ENCODE measurements around the gene ZNF518A.

Gene ZNF518A

GRCh38 chr10:96112531-96112930, 17.6 kb upstream of the ZNF518A start:
- no peak overlapping the region for H3K27ac ChIP-seq (ENCODE audit: low read depth, low read length)
- no peaks in the 10 kb centered on the region for H3K36me3 ChIP-seq (ENCODE audit: insufficient read depth, low read length)
- no peak overlapping the region for H3K9ac ChIP-seq (ENCODE audit: low read length)
- no peak overlapping the region for H3K4me3 ChIP-seq (ENCODE audit: low read depth in 1 of 2, low read length in 2 of 2)
- H3K9me3 ChIP-seq (ENCODE audit: low read length) = peaks cover 8% of the 10 kb centered on the region
- H3K4me1 ChIP-seq (ENCODE audit: insufficient read depth, low read length) = no peaks in the 10 kb centered on the region
- H3K27me3 ChIP-seq (ENCODE audit: control insufficient read depth in 1 of 2, insufficient read depth in 2 of 2, low read length in 2 of 2) = peaks cover 0 to 11% of the 10 kb centered on the region in 2 donors

GRCh38 chr10:96118604-96119450, 11.3 kb upstream of the ZNF518A start:
- no peaks in the 10 kb centered on the region for H3K9me3 ChIP-seq (ENCODE audit: low read length)
- H3K36me3 ChIP-seq (ENCODE audit: insufficient read depth, low read length) = no peaks in the 10 kb centered on the region
- no peak overlapping the region for H3K9ac ChIP-seq (ENCODE audit: low read length)
- H3K4me1 ChIP-seq (ENCODE audit: insufficient read depth, low read length) = no peaks in the 10 kb centered on the region
- H3K4me3 ChIP-seq (ENCODE audit: low read depth in 1 of 2, low read length in 2 of 2) = no peak overlapping the region
- H3K27me3 ChIP-seq (ENCODE audit: control insufficient read depth in 1 of 2, insufficient read depth in 2 of 2, low read length in 2 of 2) = peaks cover 0 to 10% of the 10 kb centered on the region in 2 donors
- H3K27ac ChIP-seq (ENCODE audit: low read depth, low read length) = no peak overlapping the region

GRCh38 chr10:96122824-96123223, 7.3 kb upstream of the ZNF518A start:
- Histone ChIP-seq H3K27ac (ENCODE audit: low read depth, low read length) (no peak overlapping the region), H3K9ac (ENCODE audit: low read length) (no peak overlapping the region), H3K4me1 (ENCODE audit: insufficient read depth, low read length) (no peaks in the 10 kb centered on the region), H3K9me3 (ENCODE audit: low read length) (peaks cover 1% of the 10 kb centered on the region), H3K27me3 (ENCODE audit: control insufficient read depth in 1 of 2, insufficient read depth in 2 of 2, low read length in 2 of 2) (peaks cover 0 to 28% of the 10 kb centered on the region in 2 donors), H3K36me3 (ENCODE audit: insufficient read depth, low read length) (no peaks in the 10 kb centered on the region), H3K4me3 (ENCODE audit: low read depth in 1 of 2, low read length in 2 of 2) (no peak overlapping the region)

- Histone ChIP-seq H3K27me3 (ENCODE audit: control insufficient read depth in 1 of 2, insufficient read depth in 2 of 2, low read length in 2 of 2) (peaks cover 0 to 28% of the 10 kb centered on the region in 2 donors), H3K36me3 (ENCODE audit: insufficient read depth, low read length) (no peaks in the 10 kb centered on the region), H3K9me3 (ENCODE audit: low read length) (peaks cover 5% of the 10 kb centered on the region), H3K4me1 (ENCODE audit: insufficient read depth, low read length) (peaks cover 3% of the 10 kb centered on the region), H3K9ac (ENCODE audit: low read length) (no peak overlapping the region), H3K4me3 (ENCODE audit: low read depth in 1 of 2, low read length in 2 of 2) (no peak overlapping the region), H3K27ac (ENCODE audit: low read depth, low read length) (no peak overlapping the region)
These were observed 5.6 kb upstream of the ZNF518A start for GRCh38 chr10:96124230-96125141.

GRCh38 chr10:96125142-96125515, 5.0 kb upstream of the ZNF518A start:
- no peak overlapping the region for H3K4me3 ChIP-seq (ENCODE audit: low read depth in 1 of 2, low read length in 2 of 2)
- H3K9me3 ChIP-seq (ENCODE audit: low read length) = peaks cover 5% of the 10 kb centered on the region
- no peak overlapping the region for H3K27ac ChIP-seq (ENCODE audit: low read depth, low read length)
- peaks cover 0 to 28% of the 10 kb centered on the region in 2 donors for H3K27me3 ChIP-seq (ENCODE audit: control insufficient read depth in 1 of 2, insufficient read depth in 2 of 2, low read length in 2 of 2)
- H3K36me3 ChIP-seq (ENCODE audit: insufficient read depth, low read length) = no peaks in the 10 kb centered on the region
- H3K4me1 ChIP-seq (ENCODE audit: insufficient read depth, low read length) = peaks cover 5% of the 10 kb centered on the region
- H3K9ac ChIP-seq (ENCODE audit: low read length) = no peak overlapping the region

DNA sequence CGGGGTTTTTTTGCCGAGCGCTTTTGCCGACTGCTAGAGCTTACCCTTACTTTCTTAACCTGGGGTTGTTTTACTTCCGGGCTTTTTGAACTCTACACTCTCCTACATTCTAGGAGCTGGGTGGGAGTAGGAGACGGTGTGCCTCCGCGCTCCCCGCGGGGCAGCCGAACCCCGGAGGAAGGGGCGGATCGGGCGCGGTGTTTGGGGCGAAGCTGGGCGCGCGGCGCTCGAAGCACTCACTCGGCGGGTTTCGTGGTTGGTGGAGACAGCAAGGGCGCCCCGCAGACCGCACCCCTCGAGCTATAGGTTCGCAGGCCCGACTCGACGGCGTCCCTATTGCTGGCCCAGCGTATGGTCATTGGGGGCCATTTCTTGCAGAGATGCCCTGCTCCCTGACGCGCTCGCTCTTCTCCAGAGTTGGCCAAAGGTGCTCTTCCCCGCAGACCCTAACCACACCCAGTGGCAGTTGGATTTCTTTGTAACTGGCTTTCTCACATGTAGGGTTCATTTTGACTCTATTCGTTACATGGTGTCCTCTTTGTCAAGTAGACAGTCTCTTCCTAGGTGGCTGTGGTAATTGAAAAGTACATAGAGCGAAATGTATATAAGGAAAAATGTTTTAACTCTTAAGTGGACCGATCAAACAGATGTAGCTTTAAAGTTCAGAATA, 364 bp downstream of the ZNF518A start:
- H3K36me3 ChIP-seq (ENCODE audit: insufficient read depth, low read length) = peaks cover 21% of the 10 kb centered on the region

GRCh38 chr10:96131621-96132020, 1.5 kb downstream of the ZNF518A start:
- no peak overlapping the region for H3K9ac ChIP-seq (ENCODE audit: low read length)
- H3K9me3 ChIP-seq (ENCODE audit: low read length) = peaks cover 5% of the 10 kb centered on the region
- peaks cover 0 to 10% of the 10 kb centered on the region in 2 donors for H3K27me3 ChIP-seq (ENCODE audit: control insufficient read depth in 1 of 2, insufficient read depth in 2 of 2, low read length in 2 of 2)
- H3K27ac ChIP-seq (ENCODE audit: low read depth, low read length) = no peak overlapping the region
- H3K4me3 ChIP-seq (ENCODE audit: low read depth in 1 of 2, low read length in 2 of 2) = peak overlapping the region in 1 of 2 donors; percentile 94
- H3K4me1 ChIP-seq (ENCODE audit: insufficient read depth, low read length) = peaks cover 13% of the 10 kb centered on the region
- H3K36me3 ChIP-seq (ENCODE audit: insufficient read depth, low read length) = peaks cover 28% of the 10 kb centered on the region

More for the DNA sequence above, 364 bp downstream of the ZNF518A start:
- H3K4me3 ChIP-seq (ENCODE audit: low read depth in 1 of 2, low read length in 2 of 2) = peak overlapping the region; percentile 63 to 94
- peaks cover 5% of the 10 kb centered on the region for H3K9me3 ChIP-seq (ENCODE audit: low read length)
- peak overlapping the region; percentile 64 for H3K9ac ChIP-seq (ENCODE audit: low read length)
- H3K27me3 ChIP-seq (ENCODE audit: control insufficient read depth in 1 of 2, insufficient read depth in 2 of 2, low read length in 2 of 2) = peaks cover 0 to 15% of the 10 kb centered on the region in 2 donors
- peaks cover 13% of the 10 kb centered on the region for H3K4me1 ChIP-seq (ENCODE audit: insufficient read depth, low read length)
- H3K27ac ChIP-seq (ENCODE audit: low read depth, low read length) = peak overlapping the region; percentile 74

GRCh38 chr10:96133135-96133534, 3.0 kb downstream of the ZNF518A start:
- H3K4me1 ChIP-seq (ENCODE audit: insufficient read depth, low read length) = peaks cover 13% of the 10 kb centered on the region
- H3K9me3 ChIP-seq (ENCODE audit: low read length) = peaks cover 1% of the 10 kb centered on the region
- no peaks in the 10 kb centered on the region for H3K27me3 ChIP-seq (ENCODE audit: control insufficient read depth in 1 of 2, insufficient read depth in 2 of 2, low read length in 2 of 2)
- no peak overlapping the region for H3K9ac ChIP-seq (ENCODE audit: low read length)
- peaks cover 32% of the 10 kb centered on the region for H3K36me3 ChIP-seq (ENCODE audit: insufficient read depth, low read length)
- H3K4me3 ChIP-seq (ENCODE audit: low read depth in 1 of 2, low read length in 2 of 2) = no peak overlapping the region
- no peak overlapping the region for H3K27ac ChIP-seq (ENCODE audit: low read depth, low read length)

DNA sequence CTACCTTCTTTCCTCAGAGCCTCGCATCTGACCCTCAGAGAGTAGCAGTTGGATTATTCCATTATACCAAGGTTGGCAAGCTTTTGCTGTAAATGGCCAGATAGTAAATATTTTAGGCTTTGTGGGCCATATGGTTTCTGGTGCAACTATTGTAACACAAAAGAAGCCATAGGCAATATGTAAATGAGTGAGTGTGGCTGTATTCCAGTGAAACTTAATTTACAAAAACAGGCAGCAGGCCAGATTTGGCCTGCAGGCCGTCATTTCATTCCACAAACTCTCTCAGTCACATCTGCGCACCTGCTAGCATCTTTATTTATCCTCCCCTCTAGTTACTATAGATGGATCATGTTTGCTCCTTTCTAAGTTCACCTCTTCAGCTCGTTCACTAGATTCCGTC, 6.7 kb downstream of the ZNF518A start:
- H3K27ac ChIP-seq (ENCODE audit: low read depth, low read length) = no peak overlapping the region
- H3K9me3 ChIP-seq (ENCODE audit: low read length) = no peaks in the 10 kb centered on the region
- no peaks in the 10 kb centered on the region for H3K27me3 ChIP-seq (ENCODE audit: control insufficient read depth in 1 of 2, insufficient read depth in 2 of 2, low read length in 2 of 2)
- peaks cover 32% of the 10 kb centered on the region for H3K36me3 ChIP-seq (ENCODE audit: insufficient read depth, low read length)
- no peak overlapping the region for H3K4me3 ChIP-seq (ENCODE audit: low read depth in 1 of 2, low read length in 2 of 2)
- H3K4me1 ChIP-seq (ENCODE audit: insufficient read depth, low read length) = no peaks in the 10 kb centered on the region
- no peak overlapping the region for H3K9ac ChIP-seq (ENCODE audit: low read length)

DNA sequence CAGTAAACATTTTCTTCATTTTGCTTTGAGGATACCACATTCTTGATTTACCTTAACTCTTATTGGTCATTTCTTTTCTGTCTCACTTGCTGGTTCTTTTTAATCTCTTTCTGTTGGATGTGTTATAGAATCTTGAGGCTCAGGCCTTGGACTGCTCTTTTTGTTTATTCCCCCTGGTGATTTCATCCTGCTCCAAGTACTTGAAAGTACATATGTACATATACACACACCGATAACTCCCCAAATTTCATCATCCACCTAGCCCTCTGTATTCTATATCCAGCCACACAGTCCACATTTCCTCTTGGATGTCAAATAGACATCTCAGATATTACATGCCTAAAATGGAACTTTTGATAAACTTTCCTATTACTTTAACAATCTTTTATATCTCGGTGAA, 7.5 kb downstream of the ZNF518A start:
- H3K9me3 ChIP-seq (ENCODE audit: low read length) = no peaks in the 10 kb centered on the region
- no peak overlapping the region for H3K27ac ChIP-seq (ENCODE audit: low read depth, low read length)
- H3K27me3 ChIP-seq (ENCODE audit: control insufficient read depth in 1 of 2, insufficient read depth in 2 of 2, low read length in 2 of 2) = no peaks in the 10 kb centered on the region
- no peak overlapping the region for H3K9ac ChIP-seq (ENCODE audit: low read length)
- H3K4me1 ChIP-seq (ENCODE audit: insufficient read depth, low read length) = no peaks in the 10 kb centered on the region
- H3K4me3 ChIP-seq (ENCODE audit: low read depth in 1 of 2, low read length in 2 of 2) = no peak overlapping the region
- peaks cover 32% of the 10 kb centered on the region for H3K36me3 ChIP-seq (ENCODE audit: insufficient read depth, low read length)

DNA sequence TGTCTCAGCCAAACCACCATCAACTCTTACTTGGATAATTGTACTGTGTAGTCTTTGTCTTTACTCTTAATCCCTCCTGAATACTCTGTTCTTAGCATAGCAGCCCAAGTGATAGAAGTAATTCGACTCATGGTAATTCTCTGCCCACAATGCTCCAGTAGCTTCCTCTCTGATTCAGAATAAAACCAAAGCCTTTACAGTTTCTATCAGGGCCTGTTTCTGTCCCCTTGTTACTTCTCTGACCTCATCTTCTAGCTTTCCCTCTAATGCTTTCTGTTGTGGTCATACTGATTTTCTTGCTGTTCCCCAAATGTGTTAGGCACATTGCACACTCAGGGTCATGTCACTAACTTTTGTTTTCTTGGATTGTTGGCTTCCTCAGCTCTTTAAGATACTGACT, 8.0 kb downstream of the ZNF518A start:
- peaks cover 34% of the 10 kb centered on the region for H3K36me3 ChIP-seq (ENCODE audit: insufficient read depth, low read length)
- no peaks in the 10 kb centered on the region for H3K27me3 ChIP-seq (ENCODE audit: control insufficient read depth in 1 of 2, insufficient read depth in 2 of 2, low read length in 2 of 2)
- no peak overlapping the region for H3K4me3 ChIP-seq (ENCODE audit: low read depth in 1 of 2, low read length in 2 of 2)
- H3K9me3 ChIP-seq (ENCODE audit: low read length) = no peaks in the 10 kb centered on the region
- H3K4me1 ChIP-seq (ENCODE audit: insufficient read depth, low read length) = no peaks in the 10 kb centered on the region
- no peak overlapping the region for H3K9ac ChIP-seq (ENCODE audit: low read length)
- no peak overlapping the region for H3K27ac ChIP-seq (ENCODE audit: low read depth, low read length)
